SJCRH30 (cell line): Measurements from ENCODE around the gene KRTAP12-3. TPM values are rescaled to one million over a fixed set of nuclear protein-coding genes. Genes with fewer than 3 reads are reported as not detected.
"Not testable (repeated sequence)": the region's sequence is repeated elsewhere in the genome, so short reads cannot be mapped to it uniquely, and the experiment has no call there.

Experiments
- DNase-seq, 2 experiments: peaks; one replicate each; pipeline ENCODE4 v3.0.0-alpha.2; 2015 to 2020
- H3K27ac ChIP-seq: fragments of 250-450 bp; sonication (Bioruptor Pico); 2 replicates; pipeline ENCODE4 v1.5.1; 2020; ENCODE audit warnings: mild to moderate bottlenecking, moderate library complexity
- H3K27me3 ChIP-seq: fragments of 250-450 bp; sonication (Bioruptor Pico); 2 replicates; pipeline ENCODE4 v1.5.1; 2020; ENCODE audit warnings: mild to moderate bottlenecking, moderate library complexity
- H3K36me3 ChIP-seq: fragments of 250-450 bp; sonication (Bioruptor Pico); 2 replicates; pipeline ENCODE4 v1.5.1; 2020; ENCODE audit warnings: mild to moderate bottlenecking, moderate library complexity
- H3K4me1 ChIP-seq: fragments of 250-450 bp; sonication (Bioruptor Pico); 2 replicates; pipeline ENCODE4 v1.5.1; 2020; ENCODE audit warnings: mild to moderate bottlenecking, moderate library complexity
- H3K4me3 ChIP-seq: fragments of 250-450 bp; sonication (Bioruptor Pico); 2 replicates; pipeline ENCODE4 v1.5.1; 2020; ENCODE audit warnings: mild to moderate bottlenecking, moderate library complexity
- H3K9me3 ChIP-seq: fragments of 250-450 bp; sonication (Bioruptor Pico); replicated peaks from 2 replicates; pipeline ENCODE4 v1.5.1; 2020; ENCODE audit warnings: mild to moderate bottlenecking, moderate library complexity
- total RNA-seq: library from RNA; depleted of rRNA; stranded (reverse); fragments of >200 nt; shearing (Covaris generic); gene quantifications from 2 replicates; pipeline ENCODE4 v1.2.3, GENCODE V29; 2014

KRTAP12-3 gene
- total RNA-seq, 1 experiment from 2014 or later, result not detected

GRCh38 chr21:44695641-44696040 lies 37.9 kb downstream of the KRTAP12-3 start:
- DNase-seq, result no peak
- H3K4me1 ChIP-seq, result peaks cover 11% of the 10 kb centered on the region
- H3K4me3 ChIP-seq, result no peak overlapping the region
- no peak overlapping the region for H3K27ac ChIP-seq
- H3K9me3 ChIP-seq, result peaks cover 13% of the 10 kb centered on the region; the same call in 1 of the 2 replicates
- peaks cover 13% of the 10 kb centered on the region; the same call in 1 of the 2 replicates for H3K27me3 ChIP-seq
- no peaks in the 10 kb centered on the region for H3K36me3 ChIP-seq

GRCh38 chr21:44696572-44696971 lies 38.8 kb downstream of the KRTAP12-3 start:
- H3K4me1 ChIP-seq, result peaks cover 6% of the 10 kb centered on the region
- H3K36me3 ChIP-seq, result no peaks in the 10 kb centered on the region
- no peak overlapping the region for H3K4me3 ChIP-seq
- DNase-seq, result no peak
- peaks cover 13% of the 10 kb centered on the region; the same call in 1 of the 2 replicates for H3K9me3 ChIP-seq
- H3K27me3 ChIP-seq, result peaks cover 13% of the 10 kb centered on the region; the same call in 1 of the 2 replicates
- no peak overlapping the region for H3K27ac ChIP-seq

GRCh38 chr21:44697172-44697810 lies 39.6 kb downstream of the KRTAP12-3 start, which contains the start of gene KRTAP10-12:
Gene KRTAP10-12 (plus strand): TSS chr21:44697172. CDS start chr21:44697202, 30 bp downstream.
- H3K36me3 ChIP-seq, H3K27ac ChIP-seq, H3K4me1 ChIP-seq, DNase-seq, H3K4me3 ChIP-seq: not testable (repeated sequence)
- Histone ChIP-seq H3K9me3 (peaks cover 13% of the 10 kb centered on the region; the same call in 1 of the 2 replicates), H3K27me3 (peaks cover 13% of the 10 kb centered on the region; the same call in 1 of the 2 replicates)

- peaks cover 13% of the 10 kb centered on the region; the same call in 1 of the 2 replicates for H3K27me3 ChIP-seq
- H3K4me1 ChIP-seq, result no peaks in the 10 kb centered on the region
- DNase-seq, result peak in 1 of 2 experiments; percentile 24
- H3K27ac ChIP-seq, result no peak overlapping the region
- H3K9me3 ChIP-seq, result peaks cover 8% of the 10 kb centered on the region; the same call in 1 of the 2 replicates
- H3K4me3 ChIP-seq, result no peak overlapping the region
- H3K36me3 ChIP-seq, result no peaks in the 10 kb centered on the region
Measured at GRCh38 chr21:44697811-44698734, 40.3 kb downstream of the KRTAP12-3 start.

- no peaks in the 10 kb centered on the region for H3K9me3 ChIP-seq
- H3K4me1 ChIP-seq, result no peaks in the 10 kb centered on the region
- peaks cover 13% of the 10 kb centered on the region; the same call in 1 of the 2 replicates for H3K27me3 ChIP-seq
- H3K27ac ChIP-seq, result no peak overlapping the region
- H3K36me3 ChIP-seq, result no peaks in the 10 kb centered on the region
- no peak for DNase-seq
- H3K4me3 ChIP-seq, result no peak overlapping the region
Measured at GRCh38 chr21:44699502-44700001, 41.8 kb downstream of the KRTAP12-3 start.

- Histone ChIP-seq H3K9me3 (no peaks in the 10 kb centered on the region), H3K4me1 (no peaks in the 10 kb centered on the region), H3K27me3 (peaks cover 13% of the 10 kb centered on the region; the same call in 1 of the 2 replicates), H3K4me3 (no peak overlapping the region), H3K27ac (no peak overlapping the region), H3K36me3 (no peaks in the 10 kb centered on the region)
- DNase-seq, result no peak
Measured at GRCh38 chr21:44700101-44701022, 42.6 kb downstream of the KRTAP12-3 start.

- Histone ChIP-seq H3K4me3 (no peak overlapping the region), H3K4me1 (no peaks in the 10 kb centered on the region), H3K9me3 (no peaks in the 10 kb centered on the region), H3K27ac (no peak overlapping the region), H3K36me3 (no peaks in the 10 kb centered on the region), H3K27me3 (peaks cover 13% of the 10 kb centered on the region; the same call in 1 of the 2 replicates)
- no peak for DNase-seq
Measured at GRCh38 chr21:44701023-44701400, 43.3 kb downstream of the KRTAP12-3 start.

- H3K4me1 ChIP-seq, result no peaks in the 10 kb centered on the region
- H3K36me3 ChIP-seq, result no peaks in the 10 kb centered on the region
- H3K27me3 ChIP-seq, result peaks cover 13% of the 10 kb centered on the region; the same call in 1 of the 2 replicates
- no peak overlapping the region for H3K4me3 ChIP-seq
- no peak for DNase-seq
- no peaks in the 10 kb centered on the region for H3K9me3 ChIP-seq
- no peak overlapping the region for H3K27ac ChIP-seq
Measured at GRCh38 chr21:44701541-44701940, 43.8 kb downstream of the KRTAP12-3 start.

GRCh38 chr21:44702111-44702972 lies 44.6 kb downstream of the KRTAP12-3 start:
- H3K27me3 ChIP-seq, result peaks cover 13% of the 10 kb centered on the region; the same call in 1 of the 2 replicates
- peak; percentile 34 to 36 for DNase-seq
- no peak overlapping the region for H3K27ac ChIP-seq
- H3K36me3 ChIP-seq, result no peaks in the 10 kb centered on the region
- H3K4me3 ChIP-seq, result no peak overlapping the region
- no peaks in the 10 kb centered on the region for H3K9me3 ChIP-seq
- no peaks in the 10 kb centered on the region for H3K4me1 ChIP-seq

GRCh38 chr21:44702973-44703730 lies 45.4 kb downstream of the KRTAP12-3 start:
- Histone ChIP-seq H3K4me3 (no peak overlapping the region), H3K27ac (no peak overlapping the region), H3K9me3 (no peaks in the 10 kb centered on the region), H3K36me3 (no peaks in the 10 kb centered on the region), H3K27me3 (0 out of 2 replicates have a peak, but pooled peaks cover 7% of the 10 kb centered on the region), H3K4me1 (no peaks in the 10 kb centered on the region)
- DNase-seq, result no peak

GRCh38 chr21:44703731-44704635 lies 46.3 kb downstream of the KRTAP12-3 start:
- no peak for DNase-seq
- no peaks in the 10 kb centered on the region for H3K36me3 ChIP-seq
- H3K4me1 ChIP-seq, result no peaks in the 10 kb centered on the region
- H3K4me3 ChIP-seq, result no peak overlapping the region
- 0 out of 2 replicates have a peak, but pooled peaks cover 3% of the 10 kb centered on the region for H3K27me3 ChIP-seq
- no peaks in the 10 kb centered on the region for H3K9me3 ChIP-seq
- no peak overlapping the region for H3K27ac ChIP-seq

GRCh38 chr21:44704636-44705001 lies 46.9 kb downstream of the KRTAP12-3 start:
- no peak for DNase-seq
- Histone ChIP-seq H3K27ac (no peak overlapping the region), H3K27me3 (0 out of 2 replicates have a peak, but pooled peaks cover 3% of the 10 kb centered on the region), H3K9me3 (no peaks in the 10 kb centered on the region), H3K4me3 (no peak overlapping the region), H3K4me1 (no peaks in the 10 kb centered on the region), H3K36me3 (no peaks in the 10 kb centered on the region)
